ENCODE measurements around the gene CNTNAP2. TPM values are rescaled to one million over a fixed set of nuclear protein-coding genes. Genes with fewer than 3 reads are reported as not detected.

Gene CNTNAP2
- total RNA-seq, 2 experiments from 2014 or later = not detected

GRCh38 chr7:146670532-146670931 is 553.9 kb downstream of the CNTNAP2 start:
- ChIA-PET CTCF (no interaction called here), POLR2A (no interaction called here)
- DNase-seq (no peak), ATAC-seq (no peak)
- Mint-ChIP-seq H3K27me3 (ENCODE audit: low read depth) (no peaks in the 10 kb centered on the region), H3K9me3 (ENCODE audit: insufficient read depth) (peaks cover 4% of the 10 kb centered on the region), H3K4me1 (ENCODE audit: low read depth) (no peaks in the 10 kb centered on the region), H3K36me3 (ENCODE audit: low read depth) (no peaks in the 10 kb centered on the region), H3K4me3 (no peak overlapping the region), H3K27ac (no peak overlapping the region)

- no peak for DNase-seq
- Mint-ChIP-seq H3K4me3 (no peak overlapping the region), H3K27ac (no peak overlapping the region), H3K27me3 (ENCODE audit: low read depth) (no peaks in the 10 kb centered on the region), H3K9me3 (ENCODE audit: insufficient read depth) (no peaks in the 10 kb centered on the region), H3K4me1 (ENCODE audit: low read depth) (no peaks in the 10 kb centered on the region), H3K36me3 (ENCODE audit: low read depth) (no peaks in the 10 kb centered on the region)
- no peak for ATAC-seq
- CTCF ChIA-PET = no interaction called here
- POLR2A ChIA-PET = no interaction called here
These were observed 564.9 kb downstream of the CNTNAP2 start for GRCh38 chr7:146681487-146681886.

DNA sequence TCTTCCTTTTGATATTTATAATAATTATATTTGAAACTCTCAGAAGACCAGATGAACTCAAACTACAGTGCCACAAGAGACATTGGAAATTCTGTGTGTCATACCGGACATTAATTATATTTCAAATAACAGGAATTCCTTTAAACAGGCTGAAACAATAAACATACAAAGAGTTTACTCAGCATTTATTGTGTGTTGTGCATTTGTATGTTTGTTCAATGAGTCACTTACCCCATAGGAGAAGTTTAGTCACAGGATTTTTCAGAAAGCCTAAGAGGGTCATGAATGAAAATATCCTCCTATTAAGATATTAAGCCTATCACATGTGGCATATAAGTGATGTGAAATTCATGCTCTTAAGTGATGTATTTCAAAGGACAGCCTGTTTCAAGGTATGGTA is 566.8 kb downstream of the CNTNAP2 start:
- no peaks in the 10 kb centered on the region for H3K4me1 Mint-ChIP-seq (ENCODE audit: low read depth)
- H3K27ac Mint-ChIP-seq = no peak overlapping the region
- ATAC-seq (no peak), DNase-seq (no peak)
- H3K27me3 Mint-ChIP-seq (ENCODE audit: low read depth) = no peaks in the 10 kb centered on the region
- H3K9me3 Mint-ChIP-seq (ENCODE audit: insufficient read depth) = no peaks in the 10 kb centered on the region
- no peak overlapping the region for H3K4me3 Mint-ChIP-seq
- CTCF ChIA-PET = no interaction called here
- H3K36me3 Mint-ChIP-seq (ENCODE audit: low read depth) = no peaks in the 10 kb centered on the region
- POLR2A ChIA-PET = no interaction called here

DNA sequence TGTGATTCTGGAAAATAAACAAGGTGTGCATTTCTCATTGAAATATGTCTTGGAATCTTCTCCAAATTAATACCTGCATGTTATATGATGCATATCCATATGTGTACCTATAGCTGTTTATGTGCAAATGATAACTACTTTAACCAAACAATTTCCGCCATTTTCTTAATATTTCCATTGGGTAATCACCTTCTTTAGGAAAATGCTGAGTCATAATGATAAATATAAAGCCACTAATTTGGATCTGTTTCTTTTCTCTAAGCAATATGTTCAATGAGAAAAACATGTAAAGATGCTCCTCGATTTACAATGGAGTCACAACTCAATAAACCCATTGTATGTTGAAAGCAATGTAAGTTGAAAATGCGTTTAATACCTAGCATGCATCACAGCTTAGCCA is 574.4 kb downstream of the CNTNAP2 start:
- CTCF ChIA-PET = no interaction called here
- H3K36me3 Mint-ChIP-seq (ENCODE audit: low read depth) = no peaks in the 10 kb centered on the region
- no peak for ATAC-seq

DNA sequence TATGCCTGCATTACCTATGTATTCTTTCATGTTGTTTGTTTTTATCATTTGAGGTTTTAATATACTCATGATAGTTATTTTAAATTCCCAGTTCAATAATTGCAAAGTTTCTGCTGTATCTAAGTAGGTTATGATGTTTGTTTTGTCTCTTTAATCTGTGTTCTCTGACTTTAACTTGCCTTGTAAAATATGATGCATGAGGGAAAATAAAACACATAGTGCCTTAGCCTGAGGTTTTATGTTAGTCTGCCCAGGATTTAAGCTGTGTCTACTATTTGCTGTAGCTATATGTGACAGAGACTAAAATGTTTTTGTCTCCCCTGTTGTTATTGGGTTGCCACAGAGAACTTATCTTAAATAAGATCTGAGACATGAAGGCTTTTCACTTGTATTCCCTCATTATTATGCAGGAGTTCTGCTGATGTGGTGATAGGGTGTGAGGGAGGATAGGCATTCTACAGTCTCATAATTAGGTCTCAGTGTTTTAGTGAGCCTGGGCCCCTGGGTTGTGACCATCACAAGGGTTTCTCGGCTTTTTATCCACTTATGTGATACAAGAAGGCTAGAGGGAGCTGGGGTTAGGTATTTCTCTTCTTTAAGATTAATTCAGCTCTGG is 582.5 kb downstream of the CNTNAP2 start:
- Mint-ChIP-seq H3K27me3 (ENCODE audit: low read depth) (no peaks in the 10 kb centered on the region), H3K27ac (no peak overlapping the region), H3K36me3 (ENCODE audit: low read depth) (no peaks in the 10 kb centered on the region), H3K4me3 (no peak overlapping the region), H3K4me1 (ENCODE audit: low read depth) (no peaks in the 10 kb centered on the region), H3K9me3 (ENCODE audit: insufficient read depth) (peaks cover 20% of the 10 kb centered on the region)
- ATAC-seq = no peak
- POLR2A ChIA-PET = no interaction called here
- CTCF ChIA-PET = no interaction called here
- no peak for DNase-seq

More for the DNA sequence above, 574.4 kb downstream of the CNTNAP2 start:
- POLR2A ChIA-PET = no interaction called here
- Mint-ChIP-seq H3K4me3 (no peak overlapping the region), H3K9me3 (ENCODE audit: insufficient read depth) (no peaks in the 10 kb centered on the region), H3K27me3 (ENCODE audit: low read depth) (no peaks in the 10 kb centered on the region), H3K4me1 (ENCODE audit: low read depth) (no peaks in the 10 kb centered on the region), H3K27ac (no peak overlapping the region)
- no peak for DNase-seq

DNA sequence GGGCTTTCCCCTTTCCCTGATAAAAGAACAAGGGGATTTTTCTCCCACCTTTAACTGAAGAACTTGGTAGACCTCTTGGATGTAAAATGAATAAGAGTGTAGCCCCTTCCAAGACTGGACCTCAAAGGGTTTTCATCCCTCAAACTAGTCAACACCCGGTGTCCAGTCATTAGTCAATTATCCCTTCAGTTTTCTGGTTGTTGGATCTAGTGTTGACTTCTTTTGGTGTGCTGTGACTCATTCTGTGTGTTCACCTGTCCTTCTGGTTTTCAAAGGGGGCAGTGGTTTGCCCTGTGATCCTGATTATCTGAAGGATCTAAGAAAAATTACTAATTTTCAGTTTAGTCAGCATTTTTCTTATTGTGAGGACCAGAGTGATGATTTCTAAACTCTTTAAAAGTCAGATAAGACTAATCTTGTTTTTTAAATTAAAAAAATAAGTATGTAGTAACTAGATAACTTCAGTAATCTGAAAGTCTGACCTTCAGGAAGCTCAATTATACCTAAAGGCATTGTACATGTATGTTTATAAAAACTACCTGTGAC is 583.5 kb downstream of the CNTNAP2 start:
- no peak for ATAC-seq
- Mint-ChIP-seq H3K27me3 (ENCODE audit: low read depth) (no peaks in the 10 kb centered on the region), H3K4me3 (no peak overlapping the region), H3K4me1 (ENCODE audit: low read depth) (no peaks in the 10 kb centered on the region), H3K9me3 (ENCODE audit: insufficient read depth) (peaks cover 20% of the 10 kb centered on the region), H3K27ac (no peak overlapping the region), H3K36me3 (ENCODE audit: low read depth) (no peaks in the 10 kb centered on the region)
- POLR2A ChIA-PET = no interaction called here
- CTCF ChIA-PET = no interaction called here
- DNase-seq = no peak

- CTCF ChIA-PET = no interaction called here
- no peak for DNase-seq
These were observed 584.6 kb downstream of the CNTNAP2 start for GRCh38 chr7:146701166-146701565.

GRCh38 chr7:146702898-146703297 is 586.3 kb downstream of the CNTNAP2 start:
- Mint-ChIP-seq H3K9me3 (ENCODE audit: insufficient read depth) (peaks cover 18% of the 10 kb centered on the region), H3K4me1 (ENCODE audit: low read depth) (no peaks in the 10 kb centered on the region), H3K4me3 (no peak overlapping the region), H3K27me3 (ENCODE audit: low read depth) (no peaks in the 10 kb centered on the region), H3K36me3 (ENCODE audit: low read depth) (no peaks in the 10 kb centered on the region), H3K27ac (no peak overlapping the region)
- ChIA-PET POLR2A (no interaction called here), CTCF (no interaction called here)
- no peak for ATAC-seq
- DNase-seq = no peak

More at GRCh38 chr7:146701166-146701565, 584.6 kb downstream of the CNTNAP2 start:
- no peaks in the 10 kb centered on the region for H3K36me3 Mint-ChIP-seq (ENCODE audit: low read depth)
- peaks cover 21% of the 10 kb centered on the region for H3K9me3 Mint-ChIP-seq (ENCODE audit: insufficient read depth)
- no peaks in the 10 kb centered on the region for H3K4me1 Mint-ChIP-seq (ENCODE audit: low read depth)
- H3K27me3 Mint-ChIP-seq (ENCODE audit: low read depth) = no peaks in the 10 kb centered on the region
- no peak overlapping the region for H3K4me3 Mint-ChIP-seq
- POLR2A ChIA-PET = no interaction called here
- no peak for ATAC-seq
- H3K27ac Mint-ChIP-seq = no peak overlapping the region

DNA sequence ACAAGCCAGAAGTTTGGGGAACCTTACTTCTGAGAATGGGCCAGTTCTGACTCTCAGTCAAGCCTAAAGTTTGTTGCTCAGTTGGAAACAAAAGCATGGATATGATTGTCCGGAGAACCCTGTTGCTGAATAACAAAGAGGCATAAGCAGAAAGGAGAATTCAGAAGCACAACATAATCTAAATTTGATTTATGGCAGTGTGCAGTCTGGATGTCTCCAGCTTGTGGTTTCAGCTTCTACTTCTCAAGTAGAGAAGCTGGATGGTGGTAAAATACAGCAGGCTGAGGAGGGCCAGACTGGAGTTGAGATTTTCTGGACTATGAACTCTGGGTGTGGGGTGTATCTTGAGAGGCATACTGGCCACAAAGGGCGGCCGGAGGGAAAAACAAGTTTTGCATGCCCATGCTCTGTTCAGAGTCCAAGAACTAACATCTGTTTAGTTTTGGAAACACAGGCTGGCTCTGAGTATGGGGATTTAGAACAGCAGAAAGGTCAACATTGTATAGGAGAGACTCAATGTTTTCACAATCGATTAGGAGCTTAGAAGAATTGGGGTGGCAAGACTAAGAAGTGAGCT is 592.9 kb downstream of the CNTNAP2 start:
- no peaks in the 10 kb centered on the region for H3K4me1 Mint-ChIP-seq (ENCODE audit: low read depth)

DNA sequence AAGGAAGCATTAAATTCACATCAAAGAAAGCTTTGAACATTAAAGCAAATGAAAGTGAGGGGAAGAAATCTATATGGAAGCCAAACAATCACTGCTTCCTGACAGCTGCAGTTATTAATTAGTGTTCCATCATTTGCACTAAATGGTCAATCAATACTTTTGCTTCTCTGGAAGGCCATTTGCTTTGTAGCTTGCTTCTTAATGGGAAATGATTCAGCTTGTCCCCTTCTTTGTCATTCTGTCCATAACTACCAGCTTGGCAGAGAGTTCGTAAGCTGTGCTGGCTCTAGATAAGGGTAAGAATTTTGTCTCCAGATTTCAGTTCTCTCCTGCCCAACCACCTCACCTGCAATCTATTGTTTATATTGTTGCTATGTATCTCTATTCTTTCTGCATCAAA is 596.6 kb downstream of the CNTNAP2 start:
- ChIA-PET CTCF (no interaction called here), POLR2A (no interaction called here)
- no peak overlapping the region for H3K27ac Mint-ChIP-seq
- H3K9me3 Mint-ChIP-seq (ENCODE audit: insufficient read depth) = peaks cover 9% of the 10 kb centered on the region
- H3K4me1 Mint-ChIP-seq (ENCODE audit: low read depth) = no peaks in the 10 kb centered on the region
- DNase-seq = no peak
- no peaks in the 10 kb centered on the region for H3K27me3 Mint-ChIP-seq (ENCODE audit: low read depth)
- no peak for ATAC-seq
- no peak overlapping the region for H3K4me3 Mint-ChIP-seq
- H3K36me3 Mint-ChIP-seq (ENCODE audit: low read depth) = no peaks in the 10 kb centered on the region

More for the DNA sequence above, 592.9 kb downstream of the CNTNAP2 start:
- DNase-seq = no peak
- no peaks in the 10 kb centered on the region for H3K36me3 Mint-ChIP-seq (ENCODE audit: low read depth)
- POLR2A ChIA-PET = no interaction called here
- peaks cover 20% of the 10 kb centered on the region for H3K9me3 Mint-ChIP-seq (ENCODE audit: insufficient read depth)
- H3K27me3 Mint-ChIP-seq (ENCODE audit: low read depth) = no peaks in the 10 kb centered on the region
- CTCF ChIA-PET = no interaction called here
- H3K27ac Mint-ChIP-seq = no peak overlapping the region
- no peak overlapping the region for H3K4me3 Mint-ChIP-seq
- no peak for ATAC-seq

DNA sequence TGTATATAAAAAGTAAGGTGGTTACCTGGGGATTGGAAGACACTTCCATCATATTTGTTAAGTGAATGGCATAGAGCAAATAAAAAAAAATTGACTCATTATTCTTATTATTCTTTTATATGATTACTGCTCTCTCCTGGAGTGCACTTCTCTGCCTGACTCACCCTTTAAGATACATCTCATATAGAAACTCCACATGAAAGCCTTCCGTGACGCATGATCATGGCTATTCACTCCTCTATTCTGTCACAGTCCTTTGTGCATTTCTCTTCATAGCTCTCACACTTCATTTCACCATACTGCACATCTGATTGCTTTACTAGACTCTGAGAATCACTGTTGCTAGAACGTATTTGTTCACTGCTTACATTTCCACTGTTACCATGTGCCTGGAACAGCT is 597.3 kb downstream of the CNTNAP2 start:
- no peak overlapping the region for H3K4me3 Mint-ChIP-seq
- ChIA-PET CTCF (no interaction called here), POLR2A (no interaction called here)
- H3K4me1 Mint-ChIP-seq (ENCODE audit: low read depth) = no peaks in the 10 kb centered on the region
- H3K36me3 Mint-ChIP-seq (ENCODE audit: low read depth) = no peaks in the 10 kb centered on the region
- H3K27me3 Mint-ChIP-seq (ENCODE audit: low read depth) = no peaks in the 10 kb centered on the region
- peaks cover 9% of the 10 kb centered on the region for H3K9me3 Mint-ChIP-seq (ENCODE audit: insufficient read depth)
- DNase-seq (no peak), ATAC-seq (no peak)
- H3K27ac Mint-ChIP-seq = no peak overlapping the region

DNA sequence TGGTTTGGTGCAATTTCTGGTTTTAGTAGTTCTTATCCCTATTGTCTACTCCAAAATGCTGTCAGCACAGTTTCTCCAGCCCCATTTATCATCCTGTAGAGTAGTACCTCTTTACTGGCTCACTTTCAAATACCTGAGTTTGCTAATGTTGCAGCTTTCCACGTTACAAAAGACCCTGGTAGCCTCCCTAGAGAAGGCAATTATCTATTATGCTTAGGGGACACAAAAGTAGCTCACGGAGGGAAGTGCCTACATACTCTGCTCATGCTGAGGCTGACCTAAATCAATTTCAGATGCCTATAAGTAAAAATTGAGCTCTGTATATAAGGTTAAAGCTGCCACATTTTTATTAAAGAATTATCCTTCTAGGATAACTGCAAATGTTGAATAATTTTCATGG is 603.6 kb downstream of the CNTNAP2 start:
- POLR2A ChIA-PET = no interaction called here
- no peak overlapping the region for H3K27ac Mint-ChIP-seq
- H3K27me3 Mint-ChIP-seq (ENCODE audit: low read depth) = no peaks in the 10 kb centered on the region
- H3K9me3 Mint-ChIP-seq (ENCODE audit: insufficient read depth) = peaks cover 3% of the 10 kb centered on the region
- DNase-seq = no peak
- CTCF ChIA-PET = no interaction called here
- no peaks in the 10 kb centered on the region for H3K36me3 Mint-ChIP-seq (ENCODE audit: low read depth)
- no peak for ATAC-seq
- no peaks in the 10 kb centered on the region for H3K4me1 Mint-ChIP-seq (ENCODE audit: low read depth)
- no peak overlapping the region for H3K4me3 Mint-ChIP-seq

DNA sequence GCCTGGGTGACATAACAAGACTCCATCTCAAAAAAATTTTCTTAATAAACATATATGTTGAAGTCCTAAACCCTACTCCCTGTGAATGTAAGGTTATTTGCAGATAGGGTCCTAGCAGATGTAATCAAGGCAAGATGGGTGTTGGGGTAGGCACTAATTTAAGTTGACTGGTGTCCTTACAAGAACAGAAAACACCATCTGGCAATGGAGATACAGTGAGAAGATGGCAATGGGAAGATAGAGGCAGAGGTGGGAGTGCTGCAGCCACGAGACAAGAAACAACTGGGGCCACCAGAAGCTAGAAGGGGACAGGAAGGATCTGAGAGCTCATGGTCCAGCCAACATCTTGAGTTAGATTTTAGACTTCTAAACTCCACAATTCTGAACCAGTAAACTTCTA is 606.4 kb downstream of the CNTNAP2 start:
- H3K27me3 Mint-ChIP-seq (ENCODE audit: low read depth) = no peaks in the 10 kb centered on the region
- H3K4me1 Mint-ChIP-seq (ENCODE audit: low read depth) = no peaks in the 10 kb centered on the region
- CTCF ChIA-PET = no interaction called here
- ATAC-seq (no peak), DNase-seq (no peak)
- POLR2A ChIA-PET = no interaction called here
- H3K4me3 Mint-ChIP-seq = no peak overlapping the region
- no peak overlapping the region for H3K27ac Mint-ChIP-seq
- no peaks in the 10 kb centered on the region for H3K36me3 Mint-ChIP-seq (ENCODE audit: low read depth)
- H3K9me3 Mint-ChIP-seq (ENCODE audit: insufficient read depth) = peaks cover 3% of the 10 kb centered on the region
